ENCODE measurements around the gene BPTF. TPM values are rescaled to one million over a fixed set of nuclear protein-coding genes. Genes with fewer than 3 reads are reported as not detected.

The BPTF gene
- polyA plus RNA-seq, 1 of the 3 experiments (the other 2 are of a cell fraction), result 61.4 TPM

GRCh38 chr17:67931227-67931626 lies 105.9 kb downstream of the BPTF start:
- Histone ChIP-seq H3K27me3 (ENCODE audit: insufficient read depth) (no peaks in the 10 kb centered on the region), H3F3A (replicated peaks; ENCODE audit: insufficient read depth) (peaks cover 9% of the 10 kb centered on the region), H3K36me3 (replicated peaks in 1 of 2; ENCODE audit: control insufficient read depth in 1 of 2, insufficient read depth in 2 of 2, low read length in 1 of 2) (peaks cover 56 to 96% of the 10 kb centered on the region in 2 experiments), H2AFZ (ENCODE audit: low read depth) (no peak overlapping the region), H3K4me1 (ENCODE audit: control insufficient read depth in 1 of 2, insufficient read depth in 2 of 2, low read depth in 1 of 2, low read length in 1 of 2) (peaks cover 0 to 6% of the 10 kb centered on the region in 2 experiments; a peak in 1 of 4 replicates), H3K9me2 (no peaks in the 10 kb centered on the region), H3K27ac (ENCODE audit: low read depth in 2 of 2, low read length in 1 of 2) (no peak overlapping the region), H3K4me2 (no peak overlapping the region), H4K20me1 (ENCODE audit: insufficient read depth) (no peaks in the 10 kb centered on the region), H3K9ac (no peak overlapping the region), H3K9me3 (no peaks in the 10 kb centered on the region), H3K4me3 (ENCODE audit: low read depth in 2 of 2, low read length in 1 of 2) (no peak overlapping the region), H3K79me2 (ENCODE audit: insufficient read depth) (no peaks in the 10 kb centered on the region)
- no peak for DNase-seq
- WGBS (ENCODE audit: low lambda C conversion rate), result 98% methylated on average over 5 of the region's 5 CpGs
- CTCF ChIA-PET, result interaction anchor here (1.3 to 2.0 kb wide), 4 partner anchors 9 to 18 kb away, joined by 3 to 7 read pairs (median 5); no protein-coding TSS in a partner anchor
- TF ChIP-seq PBX3 (IDR thresholded peaks at IDR 0.05), result no peak
- no peak for TF ChIP-seq NFIC (IDR thresholded peaks at IDR 0.05; ENCODE audit: borderline replicate concordance)
- no peak for TF ChIP-seq TEAD4 (IDR thresholded peaks at IDR 0.05; ENCODE audit: borderline replicate concordance, insufficient read depth)
- no peak for TF ChIP-seq RAD21 (IDR thresholded peaks at IDR 0.05; ENCODE audit: low read length)
- TF ChIP-seq SMC3 (IDR thresholded peaks at IDR 0.05; ENCODE audit: low read depth, low read length), result no peak
- TF ChIP-seq RXRA (IDR thresholded peaks at IDR 0.05; ENCODE audit: borderline replicate concordance, low read depth), result no peak
- no peak for TF ChIP-seq EZH2phosphoT487 (IDR thresholded peaks at IDR 0.05; ENCODE audit: borderline replicate concordance, low read depth)
- TF ChIP-seq FOXJ3 (CRISPR knock-in tag; IDR thresholded peaks at IDR 0.05), result no peak
- no peak for TF ChIP-seq ZBTB33 (IDR thresholded peaks at IDR 0.05; ENCODE audit: borderline replicate concordance, low read depth)
- TF ChIP-seq JUND (IDR thresholded peaks at IDR 0.05), result no peak
- POLR2A ChIA-PET, result no interaction called here

- Histone ChIP-seq H3K36me3 (replicated peaks in 1 of 2; ENCODE audit: control insufficient read depth in 1 of 2, insufficient read depth in 2 of 2, low read length in 1 of 2) (peaks cover 86 to 88% of the 10 kb centered on the region in 2 experiments), H3K9ac (no peak overlapping the region), H3K9me3 (no peaks in the 10 kb centered on the region), H3K79me2 (ENCODE audit: insufficient read depth) (no peaks in the 10 kb centered on the region), H3K4me3 (ENCODE audit: low read depth in 2 of 2, low read length in 1 of 2) (no peak overlapping the region), H3F3A (replicated peaks; ENCODE audit: insufficient read depth) (peaks cover 11% of the 10 kb centered on the region), H3K4me2 (no peak overlapping the region), H3K27ac (ENCODE audit: low read depth in 2 of 2, low read length in 1 of 2) (no peak overlapping the region), H4K20me1 (ENCODE audit: insufficient read depth) (no peaks in the 10 kb centered on the region), H3K9me2 (no peaks in the 10 kb centered on the region), H2AFZ (ENCODE audit: low read depth) (no peak overlapping the region), H3K27me3 (ENCODE audit: insufficient read depth) (no peaks in the 10 kb centered on the region), H3K4me1 (ENCODE audit: control insufficient read depth in 1 of 2, insufficient read depth in 2 of 2, low read depth in 1 of 2, low read length in 1 of 2) (no peaks in the 10 kb centered on the region)
- 78% methylated on average over 3 of the region's 3 CpGs for WGBS (ENCODE audit: low lambda C conversion rate)
- ChIA-PET POLR2A (no interaction called here), CTCF (interaction anchor here (0.5 to 4.3 kb wide), 17 partner anchors 8 to 569 kb away, joined by 3 to 20 read pairs (median 4); no protein-coding TSS in a partner anchor)
- TF ChIP-seq RXRA (IDR thresholded peaks at IDR 0.05; ENCODE audit: borderline replicate concordance, low read depth) (no peak), TCF12 (IDR thresholded peaks at IDR 0.05) (no peak), RAD21 (IDR thresholded peaks at IDR 0.05; ENCODE audit: low read length) (peak; percentile 30), EP300 (IDR thresholded peaks at IDR 0.05; ENCODE audit: borderline replicate concordance in 1 of 2, low read depth in 1 of 2, low read length in 1 of 2) (no peak), YY1 (IDR thresholded peaks at IDR 0.05; ENCODE audit: low read depth) (no peak), FOXJ3 (CRISPR knock-in tag; IDR thresholded peaks at IDR 0.05) (no peak), POLR2AphosphoS5 (IDR thresholded peaks at IDR 0.05; ENCODE audit: low read depth, low read length) (no peak), CTCF (IDR thresholded peaks at IDR 0.05) (peak; percentile 72), RCOR1 (IDR thresholded peaks at IDR 0.05; ENCODE audit: low read length) (no peak), GABPA (IDR thresholded peaks at IDR 0.05; ENCODE audit: low read depth) (no peak), MXI1 (IDR thresholded peaks at IDR 0.05; ENCODE audit: low read depth, low read length) (no peak), FOSL2 (IDR thresholded peaks at IDR 0.05; ENCODE audit: borderline replicate concordance, low read depth) (no peak), PBX3 (IDR thresholded peaks at IDR 0.05) (no peak), SIN3A (IDR thresholded peaks at IDR 0.05; ENCODE audit: borderline replicate concordance, low read depth, low read length) (no peak), RFX5 (IDR thresholded peaks at IDR 0.05; ENCODE audit: low read length) (no peak), TAF1 (IDR thresholded peaks at IDR 0.05; ENCODE audit: borderline replicate concordance, low read depth, low read length) (no peak)
- peak; percentile 22 for DNase-seq
Observed at GRCh38 chr17:67942810-67943209, 117.5 kb downstream of the BPTF start.

Data from SK-N-SH (cell line).